Thoracic aorta (tissue), 2 donors: ENCODE results near the gene ATP2C2. TPM values are rescaled to one million over a fixed set of nuclear protein-coding genes. Genes with fewer than 3 reads are reported as not detected.

Experiments used
- ATAC-seq: fragments of 150-250 bp; one replicate; pipeline ENCODE4 v1.8.0; 2017; ENCODE audit warnings: low read depth; ENCODE audit not compliant: insufficient number of reproducible peaks, low FRiP score
- DNase-seq: peaks from one replicate; pipeline ENCODE4 v3.0.0-alpha.2; 2020; ENCODE audit warnings: low spot score
- H3K27ac ChIP-seq, 2 donors: fragments of 200-600 bp; sonication (generic); 1 replicate in 1 of 2; 2 replicates in 1 of 2; pipeline ENCODE4 v1.5.1; 2016; ENCODE audit warnings: mild to moderate bottlenecking in 2 of 2, moderate library complexity in 2 of 2
- H3K27me3 ChIP-seq: fragments of 200-600 bp; sonication (generic); replicated peaks from 2 replicates; pipeline ENCODE4 v1.6.0; 2016; ENCODE audit warnings: mild to moderate bottlenecking; ENCODE audit not compliant: insufficient read depth
- H3K36me3 ChIP-seq: fragments of 200-600 bp; sonication (generic); one replicate; pipeline ENCODE4 v1.5.1; 2016
- H3K4me1 ChIP-seq, 2 donors: fragments of 200-600 bp; sonication (generic); 1 replicate in 1 of 2; 2 replicates in 1 of 2; pipeline versions ENCODE4 v1.5.1 to v1.6.0; 2016; ENCODE audit warnings: low read depth in 2 of 2, mild to moderate bottlenecking in 1 of 2; ENCODE audit not compliant: control insufficient read depth in 1 of 2
- H3K4me3 ChIP-seq: fragments of 200-600 bp; sonication (generic); 2 replicates; pipeline ENCODE4 v1.5.1; 2016; ENCODE audit warnings: mild to moderate bottlenecking
- H3K9me3 ChIP-seq: fragments of 200-600 bp; sonication (generic); 2 replicates; pipeline ENCODE4 v1.5.1; 2016
- total RNA-seq, 2 donors: library from RNA; depleted of rRNA; stranded (reverse); fragments of >200 nt; gene quantifications; one replicate each; pipeline versions ENCODE4 v1.1.0 to v1.2.3, GENCODE V29; 2016
- TF ChIP-seq, protein P1 (sequence below): fragments of 200-600 bp; sonication (generic); IDR thresholded peaks from one replicate; pipeline ENCODE4 v1.5.1; 2019; ENCODE audit warnings: antibody characterized with exemption

ATP2C2 gene
- total RNA-seq, 2 donors from 2014 or later, result 0.28 to 0.54 TPM

DNA sequence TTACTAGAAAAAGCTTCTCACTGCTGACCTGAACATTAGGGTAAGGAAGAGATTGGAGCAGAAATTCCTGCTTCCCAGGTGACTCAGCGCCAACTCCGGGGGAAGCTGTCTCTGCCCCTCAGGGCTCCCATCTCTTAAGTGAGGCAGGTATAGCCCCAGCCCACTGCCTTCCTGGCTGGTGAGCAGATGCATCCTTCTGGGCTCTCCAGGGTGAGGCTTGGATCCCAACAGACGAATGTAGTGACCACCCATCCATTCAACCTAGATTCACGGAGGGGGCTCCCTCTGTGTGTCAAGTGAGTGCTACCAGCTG, 3.2 kb downstream of the ATP2C2 start:
- TF ChIP-seq, protein P1, sequence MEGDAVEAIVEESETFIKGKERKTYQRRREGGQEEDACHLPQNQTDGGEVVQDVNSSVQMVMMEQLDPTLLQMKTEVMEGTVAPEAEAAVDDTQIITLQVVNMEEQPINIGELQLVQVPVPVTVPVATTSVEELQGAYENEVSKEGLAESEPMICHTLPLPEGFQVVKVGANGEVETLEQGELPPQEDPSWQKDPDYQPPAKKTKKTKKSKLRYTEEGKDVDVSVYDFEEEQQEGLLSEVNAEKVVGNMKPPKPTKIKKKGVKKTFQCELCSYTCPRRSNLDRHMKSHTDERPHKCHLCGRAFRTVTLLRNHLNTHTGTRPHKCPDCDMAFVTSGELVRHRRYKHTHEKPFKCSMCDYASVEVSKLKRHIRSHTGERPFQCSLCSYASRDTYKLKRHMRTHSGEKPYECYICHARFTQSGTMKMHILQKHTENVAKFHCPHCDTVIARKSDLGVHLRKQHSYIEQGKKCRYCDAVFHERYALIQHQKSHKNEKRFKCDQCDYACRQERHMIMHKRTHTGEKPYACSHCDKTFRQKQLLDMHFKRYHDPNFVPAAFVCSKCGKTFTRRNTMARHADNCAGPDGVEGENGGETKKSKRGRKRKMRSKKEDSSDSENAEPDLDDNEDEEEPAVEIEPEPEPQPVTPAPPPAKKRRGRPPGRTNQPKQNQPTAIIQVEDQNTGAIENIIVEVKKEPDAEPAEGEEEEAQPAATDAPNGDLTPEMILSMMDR, result no peak
- no peak for DNase-seq
- no peak overlapping the region for H3K27ac ChIP-seq
- no peak overlapping the region for H3K4me3 ChIP-seq
- H3K9me3 ChIP-seq, result no peaks in the 10 kb centered on the region
- H3K4me1 ChIP-seq, result no peaks in the 10 kb centered on the region
- no peak for ATAC-seq
- H3K27me3 ChIP-seq, result no peaks in the 10 kb centered on the region
- no peaks in the 10 kb centered on the region for H3K36me3 ChIP-seq

DNA sequence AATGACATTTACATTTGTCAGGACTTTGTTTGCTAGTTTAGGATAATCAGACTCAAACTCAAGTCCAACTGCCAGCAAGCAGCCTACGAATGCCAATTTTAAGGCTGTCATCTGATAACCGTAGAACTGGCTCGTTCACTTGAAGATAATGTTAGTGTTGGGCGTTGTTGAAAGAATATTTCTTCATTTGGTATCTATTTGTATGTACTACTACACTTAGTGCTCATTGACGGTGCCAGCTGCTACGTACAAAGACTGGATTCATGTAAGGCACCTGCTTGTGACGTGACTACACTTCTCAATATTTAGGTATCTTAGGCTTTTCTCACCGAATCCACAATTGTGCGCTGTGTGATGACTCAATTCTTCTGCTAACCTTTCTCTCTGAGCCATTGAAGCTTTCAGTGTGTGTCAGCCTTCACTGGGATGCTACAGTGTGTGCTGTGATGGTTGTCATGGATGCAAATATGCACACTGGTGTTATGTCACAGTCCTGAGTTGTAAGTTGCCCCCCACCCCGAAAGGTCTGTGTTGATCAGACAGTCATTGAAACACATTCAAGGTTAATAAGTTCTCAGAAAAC, 5.7 kb downstream of the ATP2C2 start:
- DNase-seq, result no peak
- Histone ChIP-seq H3K27ac (no peak overlapping the region), H3K9me3 (no peaks in the 10 kb centered on the region), H3K27me3 (no peaks in the 10 kb centered on the region), H3K4me1 (no peaks in the 10 kb centered on the region), H3K4me3 (no peak overlapping the region), H3K36me3 (no peaks in the 10 kb centered on the region)
- no peak for ATAC-seq
- TF ChIP-seq, protein P1, result no peak

DNA sequence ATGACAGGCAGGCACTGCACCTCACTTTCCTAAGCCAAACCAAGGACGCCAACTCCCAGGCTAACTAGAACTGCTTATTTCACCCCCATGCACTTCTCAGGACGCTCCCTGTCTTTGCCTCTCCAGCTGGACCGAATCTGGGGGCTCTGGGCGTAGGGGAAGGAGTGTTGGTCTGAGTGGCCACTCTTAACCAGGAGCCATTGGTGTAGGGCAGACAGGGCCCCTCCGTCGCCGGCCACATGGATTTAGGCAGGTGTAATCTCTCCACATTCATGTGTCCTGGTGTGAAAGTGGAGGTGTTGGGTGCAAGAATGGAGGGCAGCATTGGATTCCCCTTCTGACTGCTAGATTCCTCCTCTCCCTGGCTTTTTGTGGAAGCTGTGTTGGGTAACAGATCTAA, 9.8 kb downstream of the ATP2C2 start:
- H3K9me3 ChIP-seq, result no peaks in the 10 kb centered on the region
- TF ChIP-seq, protein P1, result no peak
- H3K27ac ChIP-seq, result no peak overlapping the region
- no peak overlapping the region for H3K4me3 ChIP-seq
- DNase-seq (no peak), ATAC-seq (no peak)
- H3K36me3 ChIP-seq, result no peaks in the 10 kb centered on the region
- H3K27me3 ChIP-seq, result no peaks in the 10 kb centered on the region
- H3K4me1 ChIP-seq, result no peaks in the 10 kb centered on the region

DNA sequence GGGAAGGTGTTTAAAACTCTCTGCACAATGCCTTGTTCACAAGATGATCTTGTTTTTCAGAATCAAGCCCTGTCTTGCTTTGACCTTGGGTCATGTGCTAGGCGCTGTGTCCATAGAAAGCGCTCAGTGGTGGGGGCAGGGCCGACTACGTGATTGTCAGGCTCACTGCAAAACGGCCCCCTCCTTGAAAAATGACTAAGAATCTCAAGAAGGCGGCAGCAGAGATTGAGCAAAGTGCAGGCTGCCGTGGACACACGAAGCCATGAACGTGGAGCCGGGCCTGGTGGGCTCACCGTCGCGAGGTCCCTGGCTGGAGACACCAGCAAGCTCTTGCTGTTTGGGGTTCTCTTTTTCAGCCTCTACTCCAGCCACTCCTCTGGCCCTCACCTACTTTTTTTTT, 10.2 kb downstream of the ATP2C2 start:
- Histone ChIP-seq H3K4me1 (no peaks in the 10 kb centered on the region), H3K9me3 (no peaks in the 10 kb centered on the region), H3K27me3 (no peaks in the 10 kb centered on the region), H3K27ac (no peak overlapping the region), H3K4me3 (no peak overlapping the region), H3K36me3 (no peaks in the 10 kb centered on the region)
- ATAC-seq (no peak), DNase-seq (no peak)
- TF ChIP-seq, protein P1, result no peak

DNA sequence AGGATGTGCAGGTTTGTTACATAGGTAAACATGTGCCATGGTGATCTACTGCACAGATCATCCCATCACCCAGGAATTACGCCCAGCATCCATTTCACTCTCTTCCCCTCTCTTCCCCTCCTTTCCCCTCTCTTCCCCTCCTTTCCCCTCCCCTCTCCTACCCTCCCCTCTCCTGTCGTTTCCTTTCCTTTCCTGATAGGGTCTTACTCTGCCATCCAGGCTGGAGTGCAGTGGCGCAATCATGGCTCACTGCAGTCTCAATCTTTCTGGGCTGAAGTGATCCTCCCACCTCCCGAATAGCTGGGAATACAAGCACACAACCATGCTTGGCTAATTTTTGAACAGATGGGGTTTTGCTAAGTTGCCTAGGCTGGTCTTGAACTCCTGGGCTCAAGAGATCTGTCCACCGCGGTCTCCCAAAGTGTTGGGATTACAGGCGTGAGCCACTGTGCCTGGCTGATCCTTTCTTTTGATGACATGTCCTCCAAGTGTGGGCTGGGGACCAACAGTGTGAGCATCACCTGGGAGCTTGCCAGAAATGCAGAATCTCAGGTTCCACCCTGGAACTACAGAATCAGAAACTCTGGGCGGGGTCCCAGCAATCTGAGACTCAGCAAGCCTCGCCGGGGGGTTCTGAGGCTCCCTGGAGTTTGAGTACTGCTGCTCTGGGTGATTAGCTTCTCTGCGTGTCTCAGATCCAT, 10.8 kb downstream of the ATP2C2 start:
- H3K27ac ChIP-seq, result no peak overlapping the region
- DNase-seq, result no peak

More for the DNA sequence above, 10.8 kb downstream of the ATP2C2 start:
- H3K4me3 ChIP-seq, result no peak overlapping the region
- TF ChIP-seq, protein P1, result no peak
- H3K9me3 ChIP-seq, result no peaks in the 10 kb centered on the region
- no peaks in the 10 kb centered on the region for H3K27me3 ChIP-seq
- H3K36me3 ChIP-seq, result no peaks in the 10 kb centered on the region
- ATAC-seq, result no peak
- no peaks in the 10 kb centered on the region for H3K4me1 ChIP-seq
